KMS-11 (cell line): ENCODE measurements around the gene KCNIP1.

Experiments
- H2AFZ ChIP-seq: fragments of 200-600 bp; sonication (generic); 2 replicates; pipeline ENCODE4 v1.6.1; 2016; ENCODE audit warnings: antibody characterized with exemption, mixed run types, low read depth
- H3K27ac ChIP-seq: fragments of 200-600 bp; sonication (generic); 2 replicates; pipeline ENCODE4 v1.6.1; 2016; ENCODE audit warnings: mild to moderate bottlenecking, mixed run types
- H3K27me3 ChIP-seq: fragments of 200-600 bp; sonication (generic); 2 replicates; pipeline ENCODE4 v1.6.1; 2017; ENCODE audit warnings: mild to moderate bottlenecking, low read depth, mixed run types, moderate library complexity; ENCODE audit not compliant: insufficient read depth
- H3K36me3 ChIP-seq: fragments of 200-600 bp; sonication (generic); 2 replicates; pipeline ENCODE4 v1.6.1; 2017; ENCODE audit warnings: mild to moderate bottlenecking, mixed run types; ENCODE audit not compliant: insufficient read depth
- H3K4me1 ChIP-seq: fragments of 200-600 bp; sonication (generic); 2 replicates; pipeline ENCODE4 v1.6.1; 2016; ENCODE audit warnings: mild to moderate bottlenecking, low read depth, mixed run types; ENCODE audit not compliant: poor library complexity, severe bottlenecking
- H3K4me2 ChIP-seq: fragments of 200-600 bp; sonication (generic); 2 replicates; pipeline ENCODE4 v1.7.0; 2016; ENCODE audit warnings: mild to moderate bottlenecking, mixed run types
- H3K4me3 ChIP-seq: fragments of 200-600 bp; sonication (generic); IDR thresholded peaks from 2 replicates; pipeline ENCODE4 v1.6.1; 2017; ENCODE audit warnings: low read depth, low read length, mixed read lengths; ENCODE audit not compliant: insufficient read depth
- H3K79me2 ChIP-seq: fragments of 200-600 bp; sonication (generic); 2 replicates; pipeline ENCODE4 v1.6.1; 2016; ENCODE audit warnings: low read depth, mixed run types; ENCODE audit not compliant: insufficient read depth
- H3K9ac ChIP-seq: fragments of 200-600 bp; sonication (generic); 2 replicates; pipeline ENCODE4 v1.6.1; 2016; ENCODE audit warnings: mild to moderate bottlenecking, mixed run types
- H4K20me1 ChIP-seq: fragments of 200-600 bp; sonication (generic); 2 replicates; pipeline ENCODE4 v1.6.1; 2016; ENCODE audit warnings: mild to moderate bottlenecking, mixed run types; ENCODE audit not compliant: insufficient read depth
- CTCF ChIP-seq: fragments of 200-600 bp; sonication (generic); conservative IDR thresholded peaks from 2 replicates; pipeline ENCODE4 v1.6.1; 2017; ENCODE audit warnings: low read depth, mild to moderate bottlenecking, antibody characterized with exemption, low read length, moderate library complexity, mixed read lengths

KCNIP1 gene

GRCh38 chr5:170475294-170476000 is 28.4 kb upstream of the KCNIP1 start:
- no peaks in the 10 kb centered on the region for H3K36me3 ChIP-seq
- H3K9ac ChIP-seq = no peak overlapping the region
- H3K79me2 ChIP-seq = no peaks in the 10 kb centered on the region
- H4K20me1 ChIP-seq = no peaks in the 10 kb centered on the region
- H3K27ac ChIP-seq = no peak overlapping the region
- no peak overlapping the region for H3K4me2 ChIP-seq
- H2AFZ ChIP-seq = no peak overlapping the region
- no peaks in the 10 kb centered on the region for H3K27me3 ChIP-seq
- no peak overlapping the region for H3K4me3 ChIP-seq
- no peak for TF ChIP-seq CTCF
- H3K4me1 ChIP-seq = no peaks in the 10 kb centered on the region

- H3K4me3 ChIP-seq = no peak overlapping the region
- no peaks in the 10 kb centered on the region for H3K79me2 ChIP-seq
- H2AFZ ChIP-seq = no peak overlapping the region
- H4K20me1 ChIP-seq = no peaks in the 10 kb centered on the region
- no peaks in the 10 kb centered on the region for H3K27me3 ChIP-seq
- H3K4me1 ChIP-seq = no peaks in the 10 kb centered on the region
- no peak overlapping the region for H3K4me2 ChIP-seq
- TF ChIP-seq CTCF = no peak
- H3K36me3 ChIP-seq = no peaks in the 10 kb centered on the region
- H3K27ac ChIP-seq = no peak overlapping the region
- H3K9ac ChIP-seq = no peak overlapping the region
Measured at GRCh38 chr5:170476704-170477103, 27.1 kb upstream of the KCNIP1 start.

- Histone ChIP-seq H3K27ac (no peak overlapping the region), H4K20me1 (no peaks in the 10 kb centered on the region), H3K9ac (no peak overlapping the region), H3K27me3 (no peaks in the 10 kb centered on the region), H3K79me2 (no peaks in the 10 kb centered on the region), H3K4me1 (no peaks in the 10 kb centered on the region), H3K36me3 (no peaks in the 10 kb centered on the region), H2AFZ (no peak overlapping the region), H3K4me2 (no peak overlapping the region), H3K4me3 (no peak overlapping the region)
- TF ChIP-seq CTCF = no peak
Measured at GRCh38 chr5:170477906-170478305, 25.9 kb upstream of the KCNIP1 start.

- Histone ChIP-seq H3K36me3 (no peaks in the 10 kb centered on the region), H3K27me3 (no peaks in the 10 kb centered on the region), H3K4me2 (no peak overlapping the region), H3K4me1 (no peaks in the 10 kb centered on the region), H3K79me2 (no peaks in the 10 kb centered on the region), H4K20me1 (no peaks in the 10 kb centered on the region), H3K9ac (no peak overlapping the region), H2AFZ (no peak overlapping the region), H3K4me3 (no peak overlapping the region), H3K27ac (no peak overlapping the region)
- no peak for TF ChIP-seq CTCF
Measured at GRCh38 chr5:170478306-170478705, 25.5 kb upstream of the KCNIP1 start.
